ENCODE data around the gene MYL7. TPM values are rescaled to one million over a fixed set of nuclear protein-coding genes. Genes with fewer than 3 reads are reported as not detected.

The MYL7 gene
- total RNA-seq, 4 donors from 2014 or later, result not detected

- DNase-seq, result no peak
- intact Hi-C loops (cut with DNase I), result no loop called here
- H3K36me3 ChIP-seq, result no peaks in the 10 kb centered on the region
- no peak overlapping the region for H3K27ac ChIP-seq
- H3K4me1 ChIP-seq, result peaks cover 8 to 25% of the 10 kb centered on the region in 2 donors
- 80 to 86% methylated on average over 4 of the region's 4 CpGs for WGBS, 2 donors
- H3K4me3 ChIP-seq (replicated peaks in 1 of 3), result no peak overlapping the region
- TF ChIP-seq POLR2A (IDR thresholded peaks at IDR 0.05), result no peak
- TF ChIP-seq, protein P1, sequence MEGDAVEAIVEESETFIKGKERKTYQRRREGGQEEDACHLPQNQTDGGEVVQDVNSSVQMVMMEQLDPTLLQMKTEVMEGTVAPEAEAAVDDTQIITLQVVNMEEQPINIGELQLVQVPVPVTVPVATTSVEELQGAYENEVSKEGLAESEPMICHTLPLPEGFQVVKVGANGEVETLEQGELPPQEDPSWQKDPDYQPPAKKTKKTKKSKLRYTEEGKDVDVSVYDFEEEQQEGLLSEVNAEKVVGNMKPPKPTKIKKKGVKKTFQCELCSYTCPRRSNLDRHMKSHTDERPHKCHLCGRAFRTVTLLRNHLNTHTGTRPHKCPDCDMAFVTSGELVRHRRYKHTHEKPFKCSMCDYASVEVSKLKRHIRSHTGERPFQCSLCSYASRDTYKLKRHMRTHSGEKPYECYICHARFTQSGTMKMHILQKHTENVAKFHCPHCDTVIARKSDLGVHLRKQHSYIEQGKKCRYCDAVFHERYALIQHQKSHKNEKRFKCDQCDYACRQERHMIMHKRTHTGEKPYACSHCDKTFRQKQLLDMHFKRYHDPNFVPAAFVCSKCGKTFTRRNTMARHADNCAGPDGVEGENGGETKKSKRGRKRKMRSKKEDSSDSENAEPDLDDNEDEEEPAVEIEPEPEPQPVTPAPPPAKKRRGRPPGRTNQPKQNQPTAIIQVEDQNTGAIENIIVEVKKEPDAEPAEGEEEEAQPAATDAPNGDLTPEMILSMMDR (IDR thresholded peaks at IDR 0.05), result no peak
- H3K27me3 ChIP-seq, result no peaks in the 10 kb centered on the region
- no peaks in the 10 kb centered on the region for H3K9me3 ChIP-seq
These were observed 15.4 kb upstream of the MYL7 start for GRCh38 chr7:44156453-44157010.

DNA sequence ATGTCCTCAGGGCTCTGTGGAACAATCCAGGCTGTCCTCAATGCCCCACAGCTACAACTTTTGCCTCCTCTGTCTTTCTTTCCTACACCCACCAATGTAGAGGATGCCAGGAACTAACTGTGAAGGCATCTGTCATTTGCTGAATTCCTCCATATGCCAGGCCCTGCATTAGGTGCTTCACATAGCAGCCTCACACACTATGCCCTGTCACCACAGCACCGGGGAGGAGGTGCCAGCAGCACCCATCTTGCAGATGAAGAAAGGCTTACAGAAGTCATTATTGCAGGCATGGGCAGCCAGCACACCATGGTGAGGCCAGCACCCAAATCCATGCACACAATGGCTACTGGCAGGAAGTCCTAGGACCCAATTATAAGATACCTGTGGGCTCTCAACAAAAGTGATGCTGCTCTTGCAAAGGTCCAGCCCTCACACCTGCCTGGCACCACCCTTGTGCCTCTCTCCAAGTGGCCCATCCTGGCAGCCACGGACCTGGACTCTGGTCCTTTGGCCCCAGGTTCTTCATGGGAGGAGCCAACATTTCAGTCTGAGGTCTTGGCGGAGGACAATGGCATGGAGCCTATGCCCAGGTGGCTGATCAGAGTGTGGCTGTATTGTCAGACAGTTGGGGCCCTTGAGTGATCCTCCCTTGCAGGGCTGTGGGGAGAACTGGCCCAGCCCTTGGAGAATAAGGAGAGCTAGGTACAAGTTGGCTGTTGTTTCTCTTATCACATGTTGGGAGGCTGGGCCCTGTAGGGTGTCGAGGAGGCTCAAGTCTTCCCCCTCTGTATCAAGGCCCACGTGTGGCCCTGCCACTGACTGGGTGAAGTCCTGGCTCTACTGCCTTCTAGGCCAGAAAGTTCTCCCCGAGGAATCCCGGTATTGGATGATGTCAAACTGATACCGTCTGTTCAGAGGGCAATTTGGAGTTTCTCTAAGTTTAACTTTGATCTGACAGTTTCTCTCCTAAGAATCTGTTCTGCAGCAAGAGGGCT lies 14.4 kb upstream of the MYL7 start:
- H3K4me1 ChIP-seq, result peaks cover 8 to 24% of the 10 kb centered on the region in 2 donors
- no peaks in the 10 kb centered on the region for H3K27me3 ChIP-seq
- DNase-seq, result no peak
- H3K36me3 ChIP-seq, result no peaks in the 10 kb centered on the region
- no peaks in the 10 kb centered on the region for H3K9me3 ChIP-seq
- intact Hi-C loops (cut with DNase I), result no loop called here
- TF ChIP-seq, protein P1 (IDR thresholded peaks at IDR 0.05), result no peak
- no peak for TF ChIP-seq POLR2A (IDR thresholded peaks at IDR 0.05)
- 84 to 88% methylated on average over 6 to 7 of the region's 8 CpGs for WGBS, 2 donors
- H3K4me3 ChIP-seq (replicated peaks in 1 of 3), result no peak overlapping the region
- H3K27ac ChIP-seq, result no peak overlapping the region

- Histone ChIP-seq H3K4me1 (peaks cover 4 to 16% of the 10 kb centered on the region in 2 donors), H3K27me3 (no peaks in the 10 kb centered on the region), H3K4me3 (replicated peaks in 1 of 3) (no peak overlapping the region), H3K36me3 (no peaks in the 10 kb centered on the region), H3K27ac (no peak overlapping the region), H3K9me3 (no peaks in the 10 kb centered on the region)
- 81 to 91% methylated on average over 3 of the region's 3 CpGs for WGBS, 2 donors
- TF ChIP-seq POLR2A (IDR thresholded peaks at IDR 0.05), result no peak
- TF ChIP-seq, protein P1 (IDR thresholded peaks at IDR 0.05), result no peak
- intact Hi-C loops (cut with DNase I), result no loop called here
- no peak for DNase-seq
These were observed 13.6 kb upstream of the MYL7 start for GRCh38 chr7:44154703-44155102.

GRCh38 chr7:44153948-44154335 lies 12.8 kb upstream of the MYL7 start:
- intact Hi-C loops (cut with DNase I), result no loop called here
- Histone ChIP-seq H3K4me1 (peaks cover 0 to 9% of the 10 kb centered on the region in 2 donors), H3K36me3 (no peaks in the 10 kb centered on the region), H3K9me3 (no peaks in the 10 kb centered on the region), H3K27me3 (no peaks in the 10 kb centered on the region), H3K4me3 (replicated peaks in 1 of 3) (no peak overlapping the region), H3K27ac (no peak overlapping the region)
- WGBS, 2 donors, result 87 to 94% methylated on average over 2 to 3 of the region's 5 CpGs
- no peak for DNase-seq
- TF ChIP-seq, protein P1 (IDR thresholded peaks at IDR 0.05), result no peak
- TF ChIP-seq POLR2A (IDR thresholded peaks at IDR 0.05), result no peak

All from thyroid gland (tissue), 4 donors.